Dendritic cell treated with granulocyte-macrophage colony-stimulating factor and Interleukin-4, amounts not matched to agents 40 ng/mL and 50 ng/mL, for 4 days (primary cell): ENCODE measurements around the gene CBFA2T3.
A peak's percentile ranks its signal among the peaks of the same experiment; 100 is the strongest.

Experiments
- H3K27ac Mint-ChIP-seq: one replicate; pipeline ENCODE4 v1.8.0; 2022; ENCODE audit warnings: mild to moderate bottlenecking, mixed read lengths
- H3K27me3 Mint-ChIP-seq: one replicate; pipeline ENCODE4 v1.8.0; 2022; ENCODE audit warnings: mild to moderate bottlenecking, mixed read lengths
- H3K36me3 Mint-ChIP-seq: one replicate; pipeline ENCODE4 v1.8.0; 2022; ENCODE audit warnings: low read depth, mixed read lengths
- H3K4me1 Mint-ChIP-seq: one replicate; pipeline ENCODE4 v1.8.0; 2022; ENCODE audit warnings: low read depth, mixed read lengths
- H3K4me3 Mint-ChIP-seq: one replicate; pipeline ENCODE4 v1.8.0; 2022; ENCODE audit warnings: mild to moderate bottlenecking, moderate library complexity, mixed read lengths
- H3K9me3 Mint-ChIP-seq: one replicate; pipeline ENCODE4 v1.8.0; 2022; ENCODE audit warnings: mixed read lengths
- intact Hi-C: fragments of 100-400 bp; cut with micrococcal nuclease; formaldehyde crosslinking; loops from one replicate; pipeline ENCODE4 v1.15.0; 2022

The CBFA2T3 gene

DNA sequence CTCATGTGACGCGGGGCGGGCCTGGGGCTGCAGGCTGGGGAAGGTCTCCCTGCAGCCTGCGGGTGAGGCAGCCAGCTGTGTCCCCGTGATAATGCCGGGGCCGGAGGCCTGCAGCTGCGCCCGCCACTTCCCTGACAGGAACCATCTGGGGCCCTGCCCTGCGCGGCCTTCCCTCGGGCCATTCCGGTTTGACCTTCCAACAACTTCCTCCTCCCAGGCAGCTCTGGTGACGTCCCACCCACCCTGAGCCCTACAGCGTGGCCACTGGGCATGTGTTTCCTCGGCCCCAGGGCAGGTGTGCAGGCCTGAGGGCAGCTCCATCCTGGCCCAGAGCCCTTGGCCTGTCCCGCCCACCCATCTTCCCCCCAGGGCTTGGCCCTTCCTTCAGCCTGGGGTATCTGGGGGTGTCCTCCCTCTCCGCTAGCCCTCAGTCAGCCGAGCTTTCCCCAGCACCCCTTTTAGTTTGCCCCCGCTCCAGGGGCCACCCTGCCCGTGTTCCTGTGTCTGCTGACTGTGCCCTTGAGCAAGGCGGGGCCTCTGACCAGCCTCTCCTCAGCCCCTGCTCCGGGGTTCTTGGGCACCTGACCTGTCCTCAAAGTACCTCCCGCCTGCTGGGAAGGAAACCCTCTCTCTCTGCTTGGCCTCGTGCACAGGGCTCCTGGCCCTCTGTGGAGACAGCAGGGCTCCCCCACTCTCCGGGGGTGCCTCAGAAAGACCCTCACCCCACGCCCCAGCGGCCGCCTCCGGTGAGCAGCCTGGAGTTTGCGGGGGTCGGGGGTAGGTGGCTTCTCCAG lies at the start of gene CBFA2T3:
TSS of gene CBFA2T3 (minus strand) at position 190 of the 794 bp plus-strand sequence. CDS start 400 bp downstream, outside the sequence.
- intact Hi-C loops = loop anchor here (2.0 to 10.0 kb wide), 2 partner anchors 18 to 138 kb away; no protein-coding TSS in a partner anchor
- Mint-ChIP-seq H3K4me1 (peaks cover 61% of the 10 kb centered on the region), H3K4me3 (peak within 1 kb of the TSS; percentile 97), H3K9me3 (peaks cover 9% of the 10 kb centered on the region), H3K36me3 (peaks cover 29% of the 10 kb centered on the region), H3K27ac (peak within 1 kb of the TSS; percentile 93), H3K27me3 (peaks cover 63% of the 10 kb centered on the region)

GRCh38 chr16:89026121-89026612 lies 49.2 kb upstream of the CBFA2T3 start:
- peaks cover under 1% of the 10 kb centered on the region for H3K4me1 Mint-ChIP-seq
- no peak overlapping the region for H3K4me3 Mint-ChIP-seq
- peaks cover 18% of the 10 kb centered on the region for H3K27me3 Mint-ChIP-seq
- intact Hi-C loops = no loop called here
- no peaks in the 10 kb centered on the region for H3K36me3 Mint-ChIP-seq
- peaks cover 13% of the 10 kb centered on the region for H3K9me3 Mint-ChIP-seq
- no peak overlapping the region for H3K27ac Mint-ChIP-seq

DNA sequence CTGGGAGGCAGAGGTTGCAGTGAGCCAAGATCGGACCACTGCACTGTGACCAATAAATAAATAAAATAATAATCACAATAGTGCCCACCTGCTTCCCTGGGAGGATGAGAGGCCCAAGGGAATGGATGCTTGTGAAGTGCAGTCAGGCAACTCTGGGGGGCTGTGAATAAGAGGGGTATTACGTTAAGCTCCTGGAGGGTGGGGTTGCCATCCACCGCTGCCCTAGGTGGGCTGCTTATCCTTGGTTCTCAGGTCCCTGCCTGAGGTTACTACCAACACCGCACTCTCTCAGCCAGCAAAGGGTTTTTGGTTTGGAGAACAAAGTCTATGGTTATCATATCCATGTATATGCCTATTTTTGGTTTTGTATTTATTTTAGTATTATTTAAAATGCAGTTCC lies 48.6 kb upstream of the CBFA2T3 start:
- Mint-ChIP-seq H3K4me3 (no peak overlapping the region), H3K36me3 (no peaks in the 10 kb centered on the region)
- intact Hi-C loops = no loop called here

GRCh38 chr16:89024546-89025060 lies 47.6 kb upstream of the CBFA2T3 start:
- no peak overlapping the region for H3K27ac Mint-ChIP-seq
- H3K27me3 Mint-ChIP-seq = peaks cover 22% of the 10 kb centered on the region
- H3K36me3 Mint-ChIP-seq = no peaks in the 10 kb centered on the region
- no peaks in the 10 kb centered on the region for H3K4me1 Mint-ChIP-seq
- no peak overlapping the region for H3K4me3 Mint-ChIP-seq
- peaks cover 11% of the 10 kb centered on the region for H3K9me3 Mint-ChIP-seq
- intact Hi-C loops = no loop called here

More for the DNA sequence above, 48.6 kb upstream of the CBFA2T3 start:
- Mint-ChIP-seq H3K27me3 (peaks cover 18% of the 10 kb centered on the region), H3K9me3 (peaks cover 11% of the 10 kb centered on the region), H3K4me1 (no peaks in the 10 kb centered on the region), H3K27ac (no peak overlapping the region)

- H3K4me3 Mint-ChIP-seq = no peak overlapping the region
- H3K27me3 Mint-ChIP-seq = peaks cover 27% of the 10 kb centered on the region
- H3K36me3 Mint-ChIP-seq = no peaks in the 10 kb centered on the region
- no peak overlapping the region for H3K27ac Mint-ChIP-seq
- H3K4me1 Mint-ChIP-seq = no peaks in the 10 kb centered on the region
- intact Hi-C loops = no loop called here
- peaks cover 11% of the 10 kb centered on the region for H3K9me3 Mint-ChIP-seq
These were observed 46.9 kb upstream of the CBFA2T3 start for GRCh38 chr16:89023621-89024511.

DNA sequence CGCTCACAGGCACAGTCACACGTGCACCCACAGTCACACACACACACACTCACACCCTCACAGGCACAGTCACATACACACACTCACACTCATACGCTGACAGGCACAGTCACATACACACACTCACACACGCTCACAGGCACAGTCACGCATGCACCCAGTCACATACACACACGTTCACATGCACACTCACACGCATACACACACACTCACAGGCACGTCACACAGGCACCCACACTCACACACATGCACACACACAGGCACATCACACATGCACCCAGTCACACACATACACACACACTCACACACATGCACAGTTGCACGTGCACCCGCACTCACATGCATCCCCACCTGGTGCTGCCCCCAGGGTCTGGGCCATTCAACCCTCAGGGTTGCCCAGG lies 46.1 kb upstream of the CBFA2T3 start:
- Mint-ChIP-seq H3K27ac (no peak overlapping the region), H3K27me3 (peaks cover 31% of the 10 kb centered on the region), H3K36me3 (no peaks in the 10 kb centered on the region), H3K4me3 (no peak overlapping the region), H3K4me1 (no peaks in the 10 kb centered on the region), H3K9me3 (peaks cover 11% of the 10 kb centered on the region)
- intact Hi-C loops = no loop called here

GRCh38 chr16:89022051-89022836 lies 45.2 kb upstream of the CBFA2T3 start:
- Mint-ChIP-seq H3K27me3 (peaks cover 35% of the 10 kb centered on the region), H3K4me1 (no peaks in the 10 kb centered on the region), H3K4me3 (no peak overlapping the region), H3K36me3 (no peaks in the 10 kb centered on the region), H3K9me3 (peaks cover 11% of the 10 kb centered on the region), H3K27ac (no peak overlapping the region)
- intact Hi-C loops = no loop called here

DNA sequence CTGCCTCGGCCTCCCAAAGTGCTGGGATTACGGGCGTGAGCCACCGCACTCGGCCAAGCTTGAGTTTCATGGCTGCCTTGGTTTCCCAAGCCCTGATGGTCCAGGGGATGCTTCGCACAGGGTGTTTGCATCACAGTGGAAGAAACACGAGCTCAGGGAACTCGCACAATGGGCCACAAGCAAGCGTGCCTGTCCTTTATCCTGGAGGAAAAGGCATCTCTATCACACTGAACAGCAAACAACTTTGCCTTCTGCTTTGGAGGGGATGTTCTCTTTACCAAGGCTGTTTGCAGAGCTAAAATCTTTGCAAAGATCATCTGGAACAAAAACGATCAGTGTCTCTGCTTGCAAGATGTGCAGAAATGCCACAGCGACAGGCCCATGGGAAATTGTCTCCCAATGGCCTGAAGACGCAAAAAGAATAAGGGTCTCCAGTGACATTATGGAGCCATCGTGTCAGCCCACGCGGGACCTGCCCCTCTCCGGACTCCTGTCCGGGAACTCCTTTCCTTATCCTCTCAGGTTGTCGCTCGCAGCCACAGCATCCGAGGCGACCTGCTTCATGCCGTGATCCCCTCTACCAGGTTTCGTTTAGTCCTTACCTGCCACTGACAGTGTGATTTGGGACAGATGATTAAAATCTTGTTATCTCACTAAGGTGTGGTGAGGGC lies 44.1 kb upstream of the CBFA2T3 start:
- Mint-ChIP-seq H3K27ac (no peak overlapping the region), H3K4me3 (no peak overlapping the region)

DNA sequence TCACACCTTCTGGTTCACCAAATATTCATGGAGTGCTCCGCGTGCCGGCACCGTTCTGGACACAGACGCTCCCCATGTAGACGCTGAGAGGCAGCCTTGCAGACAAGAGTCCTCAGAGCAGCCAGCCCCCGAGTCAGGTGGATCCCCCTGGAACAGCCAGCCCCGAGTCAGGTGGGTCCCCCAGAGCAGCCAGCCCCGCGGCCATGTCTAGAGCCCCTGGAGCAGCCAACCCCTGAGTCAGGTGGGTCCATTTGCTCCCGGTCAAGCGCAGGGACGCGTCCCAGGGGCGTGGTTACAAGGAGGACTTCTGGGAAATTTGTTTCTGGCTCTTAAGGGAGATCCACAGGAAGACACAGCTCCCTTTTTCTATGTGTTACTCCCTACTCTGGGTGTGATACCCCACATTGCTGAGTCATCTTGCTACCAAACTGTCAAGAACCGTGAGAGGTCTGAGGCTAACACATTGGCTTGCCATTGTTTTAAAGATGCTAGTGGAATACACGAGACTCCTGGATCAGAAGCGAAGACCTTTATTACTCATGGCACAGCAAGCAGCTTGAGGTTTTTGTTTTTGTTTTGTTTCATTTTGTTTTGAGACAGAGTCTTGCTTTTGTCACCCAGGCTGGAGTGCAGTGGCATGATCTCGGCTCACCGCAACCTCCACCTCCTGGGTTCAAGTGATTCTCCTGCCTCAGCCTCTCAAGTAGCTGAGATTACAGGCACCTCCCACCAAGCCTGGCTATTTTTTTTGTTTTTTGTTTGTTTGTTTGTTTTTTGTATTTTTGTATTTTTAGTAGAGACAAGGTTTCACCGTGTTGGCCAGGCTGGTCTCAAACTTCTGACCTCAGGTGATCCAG lies 43.3 kb upstream of the CBFA2T3 start:
- Mint-ChIP-seq H3K4me1 (no peaks in the 10 kb centered on the region), H3K27me3 (peaks cover 41% of the 10 kb centered on the region), H3K4me3 (no peak overlapping the region), H3K27ac (no peak overlapping the region), H3K36me3 (no peaks in the 10 kb centered on the region), H3K9me3 (peaks cover 8% of the 10 kb centered on the region)
- intact Hi-C loops = no loop called here

More for the DNA sequence above, 44.1 kb upstream of the CBFA2T3 start:
- Mint-ChIP-seq H3K9me3 (peaks cover 7% of the 10 kb centered on the region), H3K27me3 (peaks cover 37% of the 10 kb centered on the region), H3K4me1 (no peaks in the 10 kb centered on the region), H3K36me3 (no peaks in the 10 kb centered on the region)
- intact Hi-C loops = no loop called here

DNA sequence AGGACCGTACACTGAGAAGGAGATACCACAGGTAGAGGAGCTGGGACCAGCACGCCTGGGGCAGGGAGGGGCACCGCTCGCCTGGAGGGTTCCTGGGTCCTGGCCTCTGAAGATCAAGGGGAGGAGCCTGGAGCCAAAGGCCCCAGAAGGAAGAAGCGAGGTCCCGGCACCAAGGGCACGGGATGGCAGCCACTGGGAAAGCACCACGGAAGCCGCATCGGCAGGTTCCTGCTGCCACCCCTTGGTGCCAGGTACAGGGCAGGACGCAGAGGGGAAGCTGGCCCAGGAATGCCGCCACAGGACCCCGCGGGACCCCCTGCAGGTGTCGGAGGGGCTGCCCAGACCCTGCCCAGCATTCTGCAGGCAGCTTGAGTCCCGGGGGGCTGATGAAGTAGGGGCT lies 42.5 kb upstream of the CBFA2T3 start:
- Mint-ChIP-seq H3K4me3 (no peak overlapping the region), H3K9me3 (peaks cover 8% of the 10 kb centered on the region), H3K4me1 (no peaks in the 10 kb centered on the region), H3K36me3 (no peaks in the 10 kb centered on the region), H3K27ac (no peak overlapping the region), H3K27me3 (peaks cover 41% of the 10 kb centered on the region)
- intact Hi-C loops = no loop called here

DNA sequence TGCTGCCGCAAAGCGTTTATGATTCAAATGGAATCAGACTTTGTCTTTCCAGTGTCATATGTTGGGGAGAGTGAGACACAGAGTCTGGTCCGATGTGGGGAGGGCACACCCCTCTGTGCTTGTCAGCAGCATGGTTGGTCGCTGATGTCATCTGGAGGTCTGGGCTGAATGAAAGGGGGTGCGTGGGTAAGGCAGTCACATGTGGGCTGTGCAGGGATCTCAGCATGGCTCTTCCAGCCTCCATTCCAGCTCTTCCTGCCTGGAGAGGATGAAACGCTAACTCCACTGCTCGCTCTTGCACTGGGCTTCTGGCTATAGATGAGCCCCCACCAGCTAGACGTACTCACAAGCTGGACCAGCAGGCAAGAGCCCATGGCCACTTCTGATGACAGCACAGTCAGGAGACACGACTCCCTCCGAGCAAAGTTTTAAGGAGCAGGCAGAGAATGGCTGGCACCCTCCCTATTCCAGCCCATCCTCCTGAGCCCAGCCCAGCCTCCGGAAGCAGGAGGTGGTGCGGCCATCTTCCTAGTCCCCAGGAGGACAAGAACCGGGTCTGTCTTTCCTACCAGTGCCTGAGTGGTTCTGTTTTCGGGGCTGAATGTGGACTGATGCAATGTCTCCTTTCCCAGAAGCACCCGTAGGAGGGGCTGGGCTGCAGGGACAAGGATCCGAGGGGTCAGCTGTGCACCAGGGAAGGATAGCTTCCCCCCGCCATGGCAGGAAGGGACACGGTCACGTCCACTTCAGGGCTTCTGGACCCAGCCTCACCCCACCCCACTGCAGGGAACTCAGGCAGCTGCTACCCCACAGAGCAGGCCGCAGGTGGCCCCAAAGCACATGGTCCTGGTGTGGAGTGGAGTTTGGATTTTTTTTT lies 41.5 kb upstream of the CBFA2T3 start:
- Mint-ChIP-seq H3K9me3 (peaks cover 8% of the 10 kb centered on the region), H3K27me3 (peaks cover 47% of the 10 kb centered on the region), H3K27ac (no peak overlapping the region), H3K36me3 (no peaks in the 10 kb centered on the region), H3K4me1 (no peaks in the 10 kb centered on the region), H3K4me3 (no peak overlapping the region)
- intact Hi-C loops = no loop called here
